ENCODE results near the gene TMEM209. TPM values are rescaled to one million over a fixed set of nuclear protein-coding genes. Genes with fewer than 3 reads are reported as not detected.

The TMEM209 gene
- total and polyA plus RNA-seq, 4 donors: 4.5 to 10.1 (median 9.0) TPM

Other genes with a start within 250 kb of the TMEM209 start
- gene ZC3HC1, start 154.0 kb downstream of the TMEM209 start, total RNA-seq: 1 to 10 TPM; 7.0 to 7.1 TPM
- gene ZC3HC1, start 154.0 kb downstream of the TMEM209 start, polyA plus RNA-seq: 10 to 100 TPM in 1 of 2 donors, 1 to 10 TPM in 1; 7.7 to 11.3 TPM
- 10 to 100 TPM; 24.0 to 31.2 TPM for gene KLHDC10, start 134.9 kb downstream of the TMEM209 start, total RNA-seq
- 10 to 100 TPM; 10.8 TPM for gene KLHDC10, start 134.9 kb downstream of the TMEM209 start, polyA plus RNA-seq
- not detected for gene SSMEM1, start 2.5 kb upstream of the TMEM209 start, total RNA-seq
- gene SSMEM1, start 2.5 kb upstream of the TMEM209 start, polyA plus RNA-seq: not detected
- gene CPA2, start 61.5 kb upstream of the TMEM209 start, total RNA-seq: not detected
- not detected for gene CPA2, start 61.5 kb upstream of the TMEM209 start, polyA plus RNA-seq
- under 1 TPM in 1 of 2 donors, not detected in 1; 0.05 TPM for gene CPA4, start 87.8 kb upstream of the TMEM209 start, total RNA-seq
- gene CPA4, start 87.8 kb upstream of the TMEM209 start, polyA plus RNA-seq: under 1 TPM in 1 of 2 donors, not detected in 1; 0.03 TPM
- gene CPA5, start 139.4 kb upstream of the TMEM209 start, total RNA-seq: not detected
- under 1 TPM in 1 of 2 donors, not detected in 1; 0.33 TPM for gene CPA5, start 139.4 kb upstream of the TMEM209 start, polyA plus RNA-seq
- gene CPA1, start 175.1 kb upstream of the TMEM209 start, total RNA-seq: under 1 TPM in 1 of 2 donors, not detected in 1; 0.42 TPM
- under 1 TPM in 1 of 2 donors, not detected in 1; 0.07 TPM for gene CPA1, start 175.1 kb upstream of the TMEM209 start, polyA plus RNA-seq
- 1 to 10 TPM; 2.3 to 2.9 TPM for gene CEP41, start 235.6 kb upstream of the TMEM209 start, total RNA-seq
- 1 to 10 TPM; 2.7 to 3.5 TPM for gene CEP41, start 235.6 kb upstream of the TMEM209 start, polyA plus RNA-seq